HG03025 (cell line): ENCODE results near the gene UNCX.

Experiments used
- ATAC-seq: cut with Tn5 transposase; IDR thresholded peaks from one replicate; pipeline ENCODE4 v1.9.1; 2021; ENCODE audit warnings: mild to moderate bottlenecking, moderate library complexity; ENCODE audit not compliant: unreplicated experiment, low FRiP score

Gene UNCX

DNA sequence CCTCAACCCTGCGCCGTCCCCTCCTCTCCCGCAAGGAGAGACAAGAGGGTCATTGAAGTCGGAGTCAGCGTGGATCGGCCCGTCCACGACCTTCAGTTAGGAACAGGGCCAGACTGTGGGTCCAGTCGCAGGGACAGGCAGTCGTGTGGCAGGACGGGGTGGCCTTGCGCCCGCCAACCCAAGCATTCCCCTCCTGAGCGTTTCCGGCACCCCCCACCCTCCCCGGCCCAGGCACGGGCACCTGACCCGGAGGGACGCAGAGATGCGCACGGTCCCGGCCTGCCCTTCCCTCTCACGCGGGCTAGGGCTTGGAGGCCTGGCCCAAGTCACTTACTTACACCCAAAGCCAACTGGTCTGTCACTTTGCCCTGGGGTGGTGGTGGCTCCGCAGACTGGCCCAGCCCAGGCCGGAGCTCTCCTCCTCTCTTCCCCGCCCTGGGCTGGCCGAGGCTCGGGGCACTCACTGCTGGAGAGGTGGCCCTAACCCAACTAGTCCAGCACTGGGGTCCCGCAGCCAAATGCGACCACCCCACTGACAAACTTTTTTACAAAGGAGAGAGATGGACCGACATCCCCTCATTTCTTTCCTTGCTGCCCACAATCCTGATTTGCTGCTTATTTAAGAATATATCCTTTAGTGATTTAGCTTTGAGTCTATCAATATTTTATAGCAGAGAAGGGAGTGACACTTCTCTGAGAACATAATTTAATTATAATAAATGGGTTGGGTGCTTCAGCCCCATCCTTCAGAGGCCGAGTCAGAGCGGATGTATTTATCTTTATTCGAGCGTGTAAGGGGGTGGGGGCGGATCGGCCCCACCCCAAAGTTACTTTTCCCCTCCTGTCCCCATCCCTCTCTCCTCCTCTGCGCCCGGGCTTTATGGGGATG, 1.2 kb upstream of the UNCX start:
- no peak for ATAC-seq

DNA sequence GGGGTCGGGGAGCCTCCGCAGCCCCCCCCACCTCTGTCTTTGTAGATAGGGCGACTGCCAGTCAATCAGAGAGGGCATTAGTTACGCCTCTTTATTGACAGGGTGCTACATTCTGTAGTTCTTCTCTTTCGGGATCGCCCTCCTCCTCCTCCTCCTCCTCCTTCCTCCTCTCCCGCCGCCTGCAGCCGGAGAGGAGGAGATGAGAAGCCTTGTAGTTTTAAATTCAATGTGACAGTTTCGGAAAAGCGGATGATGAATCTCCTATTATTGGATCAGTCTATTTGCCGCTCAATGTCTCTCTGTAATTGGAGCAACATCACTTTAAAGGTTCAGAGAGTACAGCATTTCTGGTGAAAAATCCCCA, 587 bp upstream of the UNCX start:
- no peak for ATAC-seq

DNA sequence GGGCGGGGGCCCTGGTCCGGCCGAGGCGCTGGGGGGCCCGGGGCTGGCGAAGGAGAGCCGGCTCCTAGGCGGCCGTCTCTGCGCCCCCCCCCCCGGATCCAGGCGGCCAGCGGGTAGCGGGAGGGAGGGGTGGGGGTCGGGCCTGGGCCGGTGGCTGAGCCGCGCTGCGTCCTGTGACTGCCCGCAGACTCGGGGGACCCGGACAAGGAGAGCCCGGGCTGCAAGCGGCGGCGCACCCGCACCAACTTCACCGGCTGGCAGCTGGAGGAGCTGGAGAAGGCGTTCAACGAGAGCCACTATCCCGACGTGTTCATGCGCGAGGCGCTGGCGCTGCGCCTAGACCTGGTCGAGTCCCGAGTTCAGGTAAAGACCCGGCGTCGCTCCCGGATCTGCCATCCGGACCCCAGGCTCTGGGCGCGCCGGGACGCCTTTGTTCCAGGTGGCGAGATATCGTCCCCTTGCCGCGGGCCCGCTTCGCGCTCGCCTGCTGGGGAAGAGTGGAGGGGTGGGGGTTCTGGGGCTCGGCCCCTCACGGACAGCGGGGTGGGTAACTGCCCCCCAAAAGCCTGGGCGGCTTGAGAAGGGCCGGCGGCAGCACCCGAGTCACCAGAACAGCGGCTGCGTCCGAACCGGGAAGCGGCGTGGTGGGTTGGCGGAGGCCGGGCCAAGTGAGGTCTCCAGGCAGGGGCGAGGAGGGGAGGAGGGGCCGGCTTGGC, 819 bp downstream of the UNCX start:
- ATAC-seq = no peak

DNA sequence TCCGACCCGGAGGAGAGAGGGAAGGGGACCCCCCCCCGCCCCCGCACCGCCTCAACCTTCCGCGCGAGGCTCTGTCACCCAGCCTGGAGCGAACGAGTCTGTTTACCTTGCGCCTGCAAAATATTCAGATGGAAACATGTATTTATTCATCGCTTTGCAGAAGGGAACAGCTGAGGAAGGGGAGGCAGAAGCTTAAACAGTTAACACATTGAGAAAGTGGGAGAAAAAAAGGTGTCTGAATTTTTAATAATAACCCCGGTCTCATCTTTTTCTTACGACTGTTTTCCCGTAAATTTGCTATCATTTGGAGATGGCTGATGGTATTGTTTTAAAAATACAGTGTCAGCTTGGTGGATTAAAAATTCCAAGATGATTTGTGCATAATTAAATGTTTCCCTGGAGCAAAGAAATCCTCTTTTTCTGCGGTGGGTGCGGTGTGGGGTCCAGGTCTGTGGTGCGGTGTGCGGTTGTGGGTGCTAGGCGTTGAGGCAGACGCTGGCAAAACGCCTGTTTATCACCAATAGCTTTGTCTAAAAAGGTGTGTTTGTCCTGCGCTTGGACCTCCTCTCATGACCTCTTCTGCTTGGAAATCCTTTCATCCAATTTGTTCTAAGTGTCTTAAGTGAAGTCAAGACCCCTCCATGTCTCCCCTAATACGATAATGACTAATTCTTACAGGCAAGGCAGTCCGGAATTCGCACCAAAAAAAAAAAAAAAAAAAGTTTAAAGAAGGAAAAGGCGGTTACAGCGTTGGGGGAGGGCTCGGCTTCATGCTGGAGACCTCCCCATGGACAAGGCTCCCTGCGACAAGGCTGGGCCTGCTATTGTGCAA, 1.6 kb downstream of the UNCX start:
- no peak for ATAC-seq

DNA sequence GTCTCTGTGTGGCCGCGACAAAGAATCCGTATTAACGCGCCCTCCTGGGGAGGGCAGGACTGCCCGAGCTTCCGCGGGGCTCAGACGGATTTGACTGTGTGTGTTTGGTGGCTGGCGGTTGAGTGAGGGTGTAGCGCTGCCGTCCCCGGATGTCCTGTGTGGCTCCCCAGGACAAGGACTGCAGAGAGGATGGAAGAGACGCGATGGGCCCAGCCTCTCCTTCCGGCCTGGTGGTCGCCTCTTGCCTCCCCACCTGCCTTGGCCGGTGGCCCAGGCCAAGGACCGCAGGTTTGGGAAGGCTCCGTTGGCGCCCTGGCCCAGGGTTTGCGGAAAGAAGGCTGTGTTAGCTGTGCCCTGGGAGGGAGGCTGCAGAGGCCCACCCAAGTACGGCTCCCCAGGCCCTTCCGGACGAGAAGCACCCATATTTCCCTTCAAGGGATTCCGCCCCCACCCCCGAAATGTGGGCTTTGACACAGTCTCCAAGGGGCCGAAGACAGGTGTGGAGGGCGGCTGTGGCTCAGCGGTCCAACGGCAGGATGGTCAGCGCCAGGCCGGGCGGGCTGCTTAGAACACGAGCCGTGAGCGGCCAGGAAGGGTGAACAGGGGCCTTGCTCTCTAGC, 2.3 kb downstream of the UNCX start:
- ATAC-seq = no peak

DNA sequence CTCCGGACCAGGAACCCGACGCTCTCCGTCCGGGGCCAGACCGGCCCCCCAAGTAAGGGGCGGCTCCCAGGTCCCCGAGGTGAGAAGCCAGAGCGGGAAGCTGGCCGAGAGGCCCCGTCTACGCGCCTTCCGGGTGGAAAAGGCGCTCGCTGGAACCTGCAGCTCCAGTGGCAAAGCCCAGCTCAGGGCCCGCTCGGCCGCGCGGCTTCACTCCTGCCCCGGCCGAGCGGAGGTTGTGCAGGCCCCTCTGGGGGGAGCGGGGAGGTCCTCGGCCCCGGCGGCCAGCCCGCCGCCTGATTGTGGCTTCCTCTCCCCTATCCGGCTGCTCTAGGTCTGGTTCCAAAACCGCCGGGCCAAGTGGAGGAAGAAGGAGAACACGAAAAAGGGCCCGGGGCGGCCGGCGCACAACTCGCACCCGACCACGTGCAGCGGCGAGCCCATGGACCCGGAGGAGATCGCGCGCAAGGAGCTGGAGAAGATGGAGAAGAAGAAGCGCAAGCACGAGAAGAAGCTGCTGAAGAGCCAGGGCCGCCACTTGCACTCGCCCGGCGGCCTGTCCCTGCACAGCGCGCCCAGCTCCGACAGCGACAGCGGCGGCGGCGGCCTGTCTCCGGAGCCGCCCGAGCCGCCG, 2.9 kb downstream of the UNCX start:
- ATAC-seq = no peak

DNA sequence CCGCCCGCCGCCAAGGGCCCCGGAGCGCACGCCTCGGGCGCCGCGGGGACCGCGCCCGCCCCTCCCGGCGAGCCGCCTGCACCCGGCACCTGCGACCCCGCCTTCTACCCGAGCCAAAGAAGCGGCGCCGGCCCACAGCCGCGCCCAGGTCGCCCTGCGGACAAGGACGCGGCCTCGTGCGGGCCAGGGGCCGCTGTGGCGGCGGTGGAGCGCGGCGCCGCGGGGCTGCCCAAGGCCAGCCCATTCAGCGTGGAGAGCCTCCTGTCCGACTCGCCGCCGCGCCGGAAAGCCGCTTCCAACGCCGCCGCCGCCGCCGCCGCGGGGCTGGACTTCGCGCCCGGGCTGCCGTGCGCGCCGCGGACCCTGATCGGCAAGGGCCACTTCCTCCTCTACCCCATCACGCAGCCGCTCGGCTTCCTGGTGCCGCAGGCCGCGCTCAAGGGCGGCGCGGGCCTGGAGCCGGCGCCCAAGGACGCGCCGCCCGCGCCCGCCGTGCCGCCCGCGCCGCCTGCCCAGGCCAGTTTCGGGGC, 3.5 kb downstream of the UNCX start:
- no peak for ATAC-seq

DNA sequence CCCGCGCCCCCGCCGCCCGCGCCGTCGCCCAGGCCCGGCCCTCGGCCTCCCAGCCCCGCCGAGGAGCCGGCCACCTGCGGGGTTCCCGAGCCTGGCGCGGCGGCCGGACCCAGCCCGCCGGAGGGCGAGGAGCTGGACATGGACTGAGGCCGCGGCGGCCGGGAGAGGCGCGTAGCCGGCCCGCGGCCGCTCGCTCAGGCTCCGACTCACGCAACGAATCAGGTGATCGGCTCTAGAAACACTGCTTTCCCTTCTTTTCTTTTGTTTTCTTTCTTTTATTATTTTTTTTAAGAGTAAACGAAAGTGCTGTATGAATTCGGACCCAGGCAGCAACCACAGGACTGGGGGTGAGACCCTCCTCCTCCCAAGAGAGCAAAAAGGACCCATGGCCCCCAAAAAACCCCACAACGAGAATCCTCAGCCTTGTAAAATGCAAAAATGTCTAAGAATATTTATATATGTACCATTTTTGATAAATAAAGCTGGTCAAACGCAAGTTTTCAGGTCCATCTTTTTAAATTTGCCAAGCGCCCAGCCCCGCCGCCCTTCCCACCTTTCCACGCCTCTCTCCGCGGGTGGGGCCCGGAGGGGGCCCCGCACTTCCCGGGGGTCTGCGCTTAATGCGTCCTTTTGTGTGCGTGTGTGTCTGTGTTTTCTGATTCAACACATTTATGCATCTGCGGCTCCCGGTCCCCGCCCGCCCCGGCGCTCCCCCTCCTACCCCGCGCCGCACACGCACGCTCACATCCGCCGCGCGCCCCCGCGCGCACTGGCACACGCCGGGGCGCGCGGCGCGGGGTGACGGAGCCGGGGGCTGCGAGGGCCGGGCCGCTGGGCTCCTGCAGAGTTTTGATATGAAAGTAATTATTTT, 4.4 kb downstream of the UNCX start:
- no peak for ATAC-seq

DNA sequence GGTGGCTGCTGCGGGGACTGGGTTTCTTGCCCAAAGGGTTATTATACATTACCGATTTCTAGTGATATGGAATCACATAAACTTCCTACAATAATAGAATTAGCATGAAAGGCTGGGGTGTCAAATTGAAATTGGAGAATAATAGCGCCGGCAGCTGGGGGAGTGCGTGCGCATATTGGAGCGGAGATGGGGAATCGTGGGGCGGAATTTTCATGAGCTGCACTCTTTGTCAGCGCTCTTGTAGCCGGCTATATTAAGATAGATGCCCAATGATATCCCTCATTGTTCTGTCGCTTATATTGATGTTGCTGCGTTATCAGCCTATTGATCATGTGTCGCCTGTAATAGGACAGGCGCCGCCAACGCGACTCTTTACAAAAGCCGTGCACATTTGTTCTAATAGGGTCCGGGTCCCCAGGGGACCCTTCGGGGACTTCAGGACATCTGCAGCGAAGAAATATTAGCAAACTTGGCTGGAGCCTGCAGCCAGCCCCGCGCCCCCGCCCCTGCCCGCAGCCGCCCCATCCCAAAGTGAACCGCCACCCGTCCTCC, 5.1 kb downstream of the UNCX start:
- ATAC-seq = no peak

DNA sequence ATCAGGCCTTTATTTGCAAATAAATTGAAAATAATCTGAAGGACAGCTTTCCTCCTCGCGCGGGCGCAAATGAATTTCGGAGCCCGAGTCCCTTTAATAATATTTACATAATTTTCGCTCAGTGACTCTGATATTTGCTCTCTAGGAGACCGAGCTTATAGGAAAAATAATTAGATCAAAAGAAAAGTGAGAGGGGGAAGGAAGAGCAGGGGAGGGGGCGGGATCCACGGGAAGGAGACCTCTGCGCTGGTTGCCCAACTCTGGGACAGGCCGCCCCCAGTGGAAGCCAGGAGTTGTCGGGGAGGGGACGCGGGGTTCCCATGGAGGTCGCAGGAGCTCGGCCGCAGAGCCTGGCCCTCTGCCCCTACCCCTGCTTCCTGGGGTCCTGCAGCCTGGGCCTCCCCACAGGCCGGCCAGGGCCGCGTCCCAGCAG, 5.8 kb downstream of the UNCX start:
- no peak for ATAC-seq

DNA sequence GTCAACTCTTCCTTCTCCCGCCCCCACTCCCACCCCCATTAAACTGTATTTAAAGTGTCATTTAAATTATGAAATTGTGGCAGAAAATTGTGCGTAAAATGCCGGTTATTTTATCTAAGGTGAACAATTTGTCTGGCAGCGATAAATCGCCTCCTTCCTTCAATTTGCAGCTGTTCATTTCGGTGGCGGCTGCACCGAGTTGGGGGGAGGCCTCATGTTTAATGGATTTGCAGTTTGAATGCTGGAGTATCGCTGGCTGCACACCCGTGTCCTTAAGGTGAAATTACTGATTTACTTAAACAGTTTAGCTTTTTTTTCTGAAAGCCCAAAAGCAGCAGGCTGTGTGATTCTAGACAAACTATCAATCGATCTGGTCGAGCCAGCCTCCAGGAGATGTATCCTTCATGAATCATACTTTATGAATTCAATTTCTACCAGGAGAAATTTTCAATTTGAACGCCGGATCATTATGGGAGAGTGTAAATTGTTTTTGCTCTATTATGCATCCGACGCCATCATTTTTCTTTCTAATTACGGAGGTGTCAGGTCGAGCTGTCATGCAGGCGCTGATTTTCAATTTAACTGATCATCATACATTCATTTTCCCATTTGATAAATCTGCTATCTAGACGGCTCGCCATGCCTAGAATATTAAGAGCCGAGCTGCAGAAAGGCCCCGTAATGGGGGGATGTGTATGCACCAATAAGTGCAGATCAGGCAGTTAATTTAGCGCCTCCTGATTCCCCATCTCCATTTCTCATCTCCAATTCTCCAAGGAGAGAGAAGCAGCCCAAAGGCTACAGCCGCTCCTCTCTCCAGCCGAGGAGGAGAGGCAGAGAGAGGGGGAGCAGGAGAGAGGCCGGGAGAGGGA, 6.5 kb downstream of the UNCX start:
- ATAC-seq = no peak

DNA sequence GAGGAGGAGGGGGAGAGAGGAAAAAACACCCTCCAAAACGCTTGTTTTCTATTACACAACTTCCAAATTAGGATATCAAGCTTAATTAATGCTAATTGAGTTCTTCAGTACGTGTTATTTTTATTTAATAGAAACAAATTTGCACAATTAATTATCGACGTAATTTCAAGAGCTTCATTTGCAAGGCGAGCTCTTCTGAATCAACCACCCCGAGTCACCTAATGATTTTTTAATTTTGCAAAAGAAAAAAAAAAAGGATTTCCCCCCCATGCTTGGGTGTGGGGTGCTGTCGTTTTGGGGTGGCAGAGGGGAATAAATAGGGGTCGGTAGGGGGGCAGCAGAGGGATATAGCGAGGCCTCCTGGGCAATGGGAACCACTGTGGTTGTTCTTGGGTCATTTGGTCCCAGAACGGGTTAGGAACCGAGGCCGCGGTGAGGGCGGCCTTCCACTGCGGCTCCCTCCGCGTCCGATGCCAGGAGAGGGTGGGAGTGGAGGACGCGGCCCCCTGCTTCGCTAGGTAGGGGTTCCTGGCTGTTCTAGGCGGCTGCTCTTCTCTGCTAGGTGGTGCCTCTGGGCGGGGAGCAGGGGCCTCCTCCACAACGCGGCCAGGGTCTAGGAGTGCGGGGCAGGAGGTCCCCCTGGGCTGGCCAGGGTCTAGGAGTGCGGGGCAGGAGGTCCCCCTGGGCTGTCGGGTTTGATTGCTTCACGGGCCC, 7.3 kb downstream of the UNCX start:
- no peak for ATAC-seq

DNA sequence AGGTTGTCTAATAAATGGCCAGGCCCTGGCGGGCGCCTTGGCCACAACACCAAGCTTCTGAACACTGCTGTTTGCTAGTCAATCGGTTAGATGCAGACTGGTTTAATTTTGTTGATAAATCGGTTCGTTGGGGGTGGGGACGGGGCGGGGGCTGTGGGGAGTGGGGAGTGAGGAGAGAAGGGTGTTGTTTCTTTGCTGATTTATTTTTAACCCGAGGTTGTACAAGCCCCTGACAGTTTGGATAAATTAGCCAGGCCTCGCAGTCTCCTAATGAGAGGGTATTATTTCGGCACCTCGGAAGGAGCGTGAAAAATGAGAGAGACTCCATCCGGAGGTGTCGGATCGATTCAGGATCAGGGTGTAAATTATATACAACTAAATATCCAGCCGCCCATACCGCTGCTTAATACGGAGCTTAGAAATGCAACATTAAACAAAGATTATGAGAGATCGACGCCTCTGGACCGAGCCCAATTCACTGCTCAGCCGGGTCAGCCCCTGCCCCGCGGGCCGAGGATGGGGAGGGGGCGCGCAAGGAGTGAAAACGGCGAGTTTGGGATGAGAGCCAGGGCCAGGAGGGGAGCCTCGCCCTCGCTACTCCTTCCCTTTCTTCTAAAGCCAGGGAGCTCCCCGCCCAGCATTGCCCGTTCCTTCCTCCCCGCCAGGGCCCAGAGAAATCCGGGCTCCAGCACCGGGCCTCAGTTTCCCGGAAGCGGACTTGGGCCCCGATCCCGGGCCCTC, 8.0 kb downstream of the UNCX start:
- ATAC-seq = no peak

DNA sequence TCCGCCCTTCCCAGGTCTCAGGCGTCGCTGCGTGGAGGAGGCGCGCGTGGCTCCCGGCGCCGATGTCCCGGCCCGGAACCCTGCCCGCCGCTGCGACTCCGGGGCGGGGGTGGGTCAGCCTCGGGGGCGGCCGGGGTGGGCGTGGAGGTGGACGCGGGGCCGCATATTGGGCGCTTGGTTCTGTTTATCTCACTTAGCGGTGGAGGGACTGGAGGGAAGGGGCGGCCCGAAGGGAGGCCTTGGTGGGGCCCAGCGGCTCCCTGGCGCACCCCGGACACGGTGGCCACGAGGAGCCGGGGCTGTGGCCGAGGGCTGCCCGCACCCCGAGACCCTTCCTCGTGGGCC, 8.6 kb downstream of the UNCX start:
- no peak for ATAC-seq

DNA sequence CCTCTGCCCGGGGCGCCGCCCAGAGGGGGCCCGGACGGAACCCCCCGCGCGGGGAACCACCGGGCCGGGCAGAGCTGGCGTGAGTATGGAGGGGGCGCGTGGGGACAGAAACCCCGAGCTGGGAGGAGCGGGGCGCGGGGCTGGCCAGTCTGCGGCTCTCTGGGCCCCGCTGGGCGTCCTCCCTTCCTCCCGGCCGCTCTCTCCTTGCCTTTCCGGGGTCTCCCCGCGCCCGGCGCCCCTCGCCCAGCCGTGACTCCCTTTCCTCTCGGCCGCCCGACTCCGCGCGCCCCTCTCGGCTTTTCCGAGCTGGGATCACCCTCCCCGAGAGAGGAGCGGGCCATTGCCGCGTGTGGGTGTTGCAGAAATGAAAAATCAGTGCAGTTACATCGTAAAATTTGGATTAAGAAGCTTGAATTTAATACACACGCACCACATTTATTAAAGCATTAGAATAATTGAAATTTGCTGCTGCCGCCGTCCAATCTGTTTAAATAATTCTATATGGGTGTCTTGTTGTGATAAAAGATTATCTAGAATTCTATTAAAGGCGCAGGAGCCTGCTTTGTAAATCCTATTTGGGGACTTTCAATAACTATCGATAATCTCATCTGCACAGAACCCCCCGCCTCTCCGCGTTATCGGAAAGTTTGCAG, 9.1 kb downstream of the UNCX start:
- no peak for ATAC-seq

DNA sequence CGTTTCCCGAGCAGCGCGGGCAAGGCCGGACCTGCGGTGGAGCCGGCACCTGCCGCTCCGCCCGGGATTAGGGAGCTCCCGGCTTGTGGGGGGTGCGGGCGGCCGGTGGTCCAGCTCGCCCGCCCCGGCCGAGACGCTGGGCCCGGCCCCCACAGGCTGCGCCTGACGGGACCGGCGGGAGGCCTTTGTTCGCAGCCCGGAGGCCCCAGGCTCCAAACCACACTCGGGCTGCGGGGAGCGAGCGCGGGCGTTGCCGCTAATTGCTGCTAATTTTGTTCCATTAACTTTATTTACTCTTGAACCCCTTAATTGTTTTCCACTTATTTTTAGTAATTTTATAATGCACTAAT, 9.6 kb downstream of the UNCX start:
- no peak for ATAC-seq
